ENCODE data around the gene RUNDC1. TPM values are rescaled to one million over a fixed set of nuclear protein-coding genes. Genes with fewer than 3 reads are reported as not detected.
A peak's percentile ranks its signal among the peaks of the same experiment; 100 is the strongest.

The RUNDC1 gene
- total RNA-seq, 2 donors from 2014 or later = 15.7 to 21.9 TPM

DNA sequence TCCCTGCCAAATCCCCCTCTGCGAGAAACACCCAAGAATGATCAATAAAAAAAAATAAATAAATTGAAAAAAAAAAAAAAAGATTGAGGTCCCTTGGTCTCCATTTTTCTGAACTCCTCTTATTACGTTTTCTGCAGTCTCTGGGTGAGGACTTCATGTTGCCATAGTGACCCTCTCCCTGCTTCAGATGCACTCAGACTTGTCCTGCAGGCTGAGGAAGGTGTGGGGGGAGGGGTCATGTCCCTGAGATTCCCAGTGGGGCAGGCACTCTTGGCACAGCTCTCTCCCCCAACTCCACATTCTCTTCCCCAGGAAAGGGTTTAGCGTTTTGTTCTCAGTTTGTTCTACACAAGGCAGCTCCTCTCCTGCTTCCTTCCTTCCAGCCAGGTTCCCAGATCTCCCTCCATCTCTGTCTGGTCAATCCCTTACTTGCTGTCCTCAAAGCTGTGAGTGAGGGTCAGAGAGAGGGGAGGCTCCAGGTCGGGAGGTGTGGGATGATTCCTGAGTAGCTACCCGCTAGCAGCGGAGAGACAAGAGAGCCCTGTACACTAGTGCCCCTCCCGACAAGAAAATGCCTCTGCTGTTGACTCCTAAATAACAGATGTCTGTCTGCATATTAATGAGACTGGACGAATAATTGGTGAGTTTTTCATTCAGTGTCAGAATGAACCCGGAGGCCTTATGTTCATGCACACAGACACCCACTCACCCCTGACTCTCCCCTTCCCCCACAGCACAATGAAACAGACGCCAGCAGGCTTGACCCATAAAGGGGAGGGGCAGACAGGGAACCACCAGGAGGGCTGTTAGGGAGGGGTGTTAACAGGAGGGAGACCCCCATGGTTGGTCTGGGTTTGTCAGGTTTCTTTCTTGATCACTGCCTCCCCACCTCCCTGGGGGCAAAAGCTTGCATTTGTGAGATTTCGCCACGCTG lies 53.9 kb downstream of the RUNDC1 start:
- no peak overlapping the region for H3K4me3 Mint-ChIP-seq
- no peaks in the 10 kb centered on the region for H3K4me1 Mint-ChIP-seq
- H3K9me3 Mint-ChIP-seq = no peaks in the 10 kb centered on the region
- no peak for ATAC-seq (replicated peaks)
- H3K27me3 Mint-ChIP-seq = no peaks in the 10 kb centered on the region
- no peak overlapping the region for H3K27ac Mint-ChIP-seq
- H3K36me3 Mint-ChIP-seq (ENCODE audit: low read depth) = no peaks in the 10 kb centered on the region

DNA sequence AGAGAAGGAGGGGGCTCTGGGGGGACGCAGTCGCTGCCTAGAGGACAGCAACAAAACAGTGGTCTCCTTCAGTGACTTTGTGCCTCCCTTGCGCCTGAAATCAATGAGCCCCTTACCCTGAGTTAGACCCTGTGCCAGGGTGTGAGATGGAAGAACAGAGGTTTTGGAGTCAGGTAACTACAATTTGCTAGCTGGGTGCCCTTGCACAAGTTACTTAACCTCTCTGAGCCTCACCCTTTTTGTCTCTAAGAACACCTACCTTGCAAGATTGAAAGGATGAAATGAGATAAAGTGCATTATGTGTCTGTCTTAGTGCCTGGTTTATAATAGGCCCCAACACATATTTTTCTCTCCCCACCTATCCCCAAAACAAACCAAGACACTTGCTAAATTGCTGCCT lies 54.5 kb downstream of the RUNDC1 start:
- Mint-ChIP-seq H3K27me3 (no peaks in the 10 kb centered on the region), H3K4me1 (no peaks in the 10 kb centered on the region), H3K27ac (peak overlapping the region; percentile 40), H3K36me3 (ENCODE audit: low read depth) (no peaks in the 10 kb centered on the region), H3K9me3 (no peaks in the 10 kb centered on the region), H3K4me3 (no peak overlapping the region)
- no peak for ATAC-seq (replicated peaks)

DNA sequence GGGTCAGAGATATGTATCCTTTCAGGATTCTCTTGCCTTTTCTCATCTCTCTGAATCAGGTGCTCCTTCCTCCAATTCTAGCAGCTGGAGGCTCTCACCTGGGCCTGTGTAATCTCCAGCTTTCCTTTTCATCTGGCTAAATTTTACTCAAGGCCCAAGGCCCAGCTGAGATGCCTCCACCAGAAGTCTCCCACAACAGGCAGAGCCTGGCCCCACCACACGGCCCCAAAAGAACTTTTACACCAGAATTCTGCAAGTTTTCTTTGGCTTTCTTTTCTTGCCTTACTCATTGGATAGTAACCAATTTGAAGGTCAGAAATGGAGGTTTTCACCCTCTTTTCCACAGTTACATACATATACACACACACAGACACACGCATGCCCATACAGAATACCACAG lies 59.3 kb downstream of the RUNDC1 start:
- H3K4me3 Mint-ChIP-seq = no peak overlapping the region
- no peaks in the 10 kb centered on the region for H3K4me1 Mint-ChIP-seq
- ATAC-seq (replicated peaks) = no peak
- no peaks in the 10 kb centered on the region for H3K36me3 Mint-ChIP-seq (ENCODE audit: low read depth)
- no peaks in the 10 kb centered on the region for H3K9me3 Mint-ChIP-seq
- H3K27ac Mint-ChIP-seq = peak overlapping the region; percentile 12
- no peaks in the 10 kb centered on the region for H3K27me3 Mint-ChIP-seq

DNA sequence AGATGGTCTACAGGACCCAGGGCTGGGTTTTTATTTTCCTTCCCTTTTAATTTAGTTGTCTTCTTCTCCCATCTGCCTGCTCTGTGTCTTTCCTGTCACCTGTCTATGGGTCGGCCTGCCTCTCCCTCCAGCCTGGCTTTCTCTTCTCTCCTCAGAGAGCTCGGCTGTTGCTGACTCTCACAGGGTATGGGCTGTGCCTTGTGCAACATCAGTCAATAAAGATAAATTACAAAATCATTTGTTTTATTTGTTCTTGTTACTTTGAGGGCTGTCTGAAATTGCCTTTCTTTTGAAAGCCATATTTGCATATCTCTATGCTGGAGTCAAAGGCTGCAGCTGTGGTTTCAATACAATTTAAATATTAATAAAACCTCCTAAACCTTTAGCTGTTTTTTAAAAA lies 60.3 kb downstream of the RUNDC1 start:
- no peak for ATAC-seq (replicated peaks)
- no peaks in the 10 kb centered on the region for H3K9me3 Mint-ChIP-seq
- H3K4me3 Mint-ChIP-seq = no peak overlapping the region
- peaks cover 9% of the 10 kb centered on the region for H3K36me3 Mint-ChIP-seq (ENCODE audit: low read depth)
- no peaks in the 10 kb centered on the region for H3K4me1 Mint-ChIP-seq
- H3K27ac Mint-ChIP-seq = no peak overlapping the region
- H3K27me3 Mint-ChIP-seq = no peaks in the 10 kb centered on the region

DNA sequence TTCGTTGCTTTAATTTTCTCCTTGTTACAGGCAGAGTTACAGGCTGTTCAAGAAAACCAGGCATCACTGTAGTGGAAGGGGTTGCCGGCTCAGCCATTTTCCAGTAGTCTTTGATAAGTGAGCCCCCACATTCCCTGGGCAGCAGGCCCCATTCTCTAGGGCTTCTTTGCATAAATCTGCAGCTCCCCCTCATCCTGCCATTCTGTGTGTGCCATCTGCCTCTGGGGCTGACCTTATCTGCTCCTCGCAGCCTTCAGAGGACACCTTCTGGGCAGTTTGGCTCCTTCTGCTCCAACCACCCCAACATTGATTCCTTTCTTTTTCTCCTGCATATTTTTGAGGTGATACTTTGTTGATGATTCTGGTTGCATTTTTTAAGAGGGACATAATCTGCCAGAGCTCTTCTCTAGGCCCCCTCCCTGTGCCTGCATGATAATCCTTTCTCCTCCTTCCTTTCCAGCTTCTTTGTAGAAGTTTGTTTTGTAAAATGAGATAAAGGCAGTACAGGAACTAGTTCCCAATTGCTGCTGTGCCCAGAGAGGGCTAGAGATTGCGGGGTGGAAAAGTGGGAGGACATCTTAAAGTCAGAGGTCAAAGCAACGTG lies 61.8 kb downstream of the RUNDC1 start:
- no peaks in the 10 kb centered on the region for H3K9me3 Mint-ChIP-seq
- H3K4me1 Mint-ChIP-seq = no peaks in the 10 kb centered on the region
- H3K27ac Mint-ChIP-seq = peak overlapping the region; percentile 1
- peaks cover 16% of the 10 kb centered on the region for H3K36me3 Mint-ChIP-seq (ENCODE audit: low read depth)
- ATAC-seq (replicated peaks) = no peak
- no peaks in the 10 kb centered on the region for H3K27me3 Mint-ChIP-seq
- H3K4me3 Mint-ChIP-seq = no peak overlapping the region

Other genes with a start within 250 kb of the RUNDC1 start
- gene EZH1, start 235.5 kb upstream of the RUNDC1 start, total RNA-seq = 10 to 100 TPM; 35.3 to 69.1 TPM
- not detected for gene RAMP2, start 219.3 kb upstream of the RUNDC1 start, total RNA-seq
- 10 to 100 TPM; 39.3 to 47.5 TPM for gene VPS25, start 207.1 kb upstream of the RUNDC1 start, total RNA-seq
- 1 to 10 TPM in 1 of 2 donors, under 1 TPM in 1; 0.41 to 1.5 TPM for gene WNK4, start 200.0 kb upstream of the RUNDC1 start, total RNA-seq
- 10 to 100 TPM; 18.6 to 31.2 TPM for gene COA3, start 181.9 kb upstream of the RUNDC1 start, total RNA-seq
- under 1 TPM in 1 of 2 donors, not detected in 1; 0.24 TPM for gene CNTD1, start 181.7 kb upstream of the RUNDC1 start, total RNA-seq
- gene BECN1, start 156.3 kb upstream of the RUNDC1 start, total RNA-seq = 10 to 100 TPM; 62.3 to 98.2 TPM
- gene PSME3, start 147.2 kb upstream of the RUNDC1 start, total RNA-seq = 100 to 1,000 TPM in 1 of 2 donors, 10 to 100 TPM in 1; 56.5 to 159 TPM
- gene AOC2, start 136.0 kb upstream of the RUNDC1 start, total RNA-seq = 1 to 10 TPM; 2.0 to 3.4 TPM
- gene AOC3, start 129.4 kb upstream of the RUNDC1 start, total RNA-seq = 1 to 10 TPM; 2.2 to 3.0 TPM
- not detected for gene G6PC1, start 79.8 kb upstream of the RUNDC1 start, total RNA-seq
- gene AARSD1, start 16.1 kb upstream of the RUNDC1 start, total RNA-seq = 10 to 100 TPM; 58.5 to 61.3 TPM
- gene PTGES3L, start 485 bp upstream of the RUNDC1 start, total RNA-seq = 1 to 10 TPM; 1.4 to 2.7 TPM
- gene RPL27, start 17.9 kb downstream of the RUNDC1 start, total RNA-seq = 1,000 to 10,000 TPM; 1,154 to 1,186 TPM
- 10 to 100 TPM; 38.4 to 45.4 TPM for gene IFI35, start 26.2 kb downstream of the RUNDC1 start, total RNA-seq
- 10 to 100 TPM; 30.9 to 36.5 TPM for gene VAT1, start 41.8 kb downstream of the RUNDC1 start, total RNA-seq
- gene RND2, start 44.7 kb downstream of the RUNDC1 start, total RNA-seq = not detected
- gene BRCA1, start 144.8 kb downstream of the RUNDC1 start, total RNA-seq = 10 to 100 TPM; 80.3 to 93.4 TPM
- gene NBR1, start 190.6 kb downstream of the RUNDC1 start, total RNA-seq = 10 to 100 TPM; 47.2 to 83.1 TPM
- gene TMEM106A, start 231.3 kb downstream of the RUNDC1 start, total RNA-seq = 10 to 100 TPM in 1 of 2 donors, 1 to 10 TPM in 1; 9.5 to 28.4 TPM
- 1 to 10 TPM in 1 of 2 donors, not detected in 1; 1.1 TPM for gene CCDC200, start 248.1 kb downstream of the RUNDC1 start, total RNA-seq

All from activated T-helper 17 cell treated with anti-CD3 and anti-CD28 coated beads, Interleukin-2, amount 50 U/mL, for 72 hours (primary cell).